GM12878 (cell line): ENCODE results near the gene LMO7. TPM values are rescaled to one million over a fixed set of nuclear protein-coding genes. Genes with fewer than 3 reads are reported as not detected.

Experiments used
- ATAC-seq: fragments of 200-7000 bp; cut with Tn5 transposase; 3 replicates; pipeline ENCODE4 v1.9.1; 2020; ENCODE audit warnings: mild to moderate bottlenecking, moderate library complexity
- BruUV-seq: library from RNA; stranded (reverse); fragments of 400-500 nt; replicated peaks from 2 replicates; lab custom pipeline; 2021; lab: Mats Ljungman, UMichigan
- CTCF ChIA-PET: fragments of 300-600 bp; sonication (Branson Sonifier 250); formaldehyde crosslinking; extraction: SDS; loops from one replicate; lab custom pipeline; 2021; ENCODE audit warnings: inconsistent platforms; lab: Yijun Ruan, JAX
- POLR2A ChIA-PET: fragments of 350-600 bp; formaldehyde crosslinking; extraction: SDS; loops from one replicate; lab custom pipeline; 2021; ENCODE audit warnings: inconsistent platforms; lab: Charles Lee
- RAD21 ChIA-PET: fragments of 300-600 bp; sonication (Branson Sonifier 250); formaldehyde crosslinking; loops from one replicate; lab custom pipeline; 2023; ENCODE audit warnings: antibody characterized with exemption; ENCODE audit not compliant: unreplicated experiment; lab: Charles Lee
- SMC1A ChIA-PET: fragments of 300-600 bp; sonication (Branson Sonifier 250); formaldehyde crosslinking; loops from one replicate; lab custom pipeline; 2023; ENCODE audit not compliant: unreplicated experiment, uncharacterized antibody; lab: Charles Lee
- DNase-seq: peaks from one replicate; pipeline ENCODE4 v3.0.0-alpha.2; 2011; ENCODE audit warnings: low read depth, low spot score
- FAIRE-seq: peaks from 3 replicates; lab custom pipeline; 2011; peaks lifted over from hg19 to GRCh38; lab: Jason Lieb, UNC
- H2AFZ ChIP-seq: 2 replicates; pipeline ENCODE4 v1.6.0; 2011; ENCODE audit warnings: low read depth, low read length, control low read depth; ENCODE audit not compliant: control insufficient read depth
- H3K27ac ChIP-seq: 2 replicates; pipeline ENCODE4 v1.5.1; 2011; ENCODE audit warnings: control low read depth; ENCODE audit not compliant: control insufficient read depth, insufficient read depth
- H3K27me3 ChIP-seq, 2 experiments: replicated peaks in 1 of 2; 2 replicates each; pipeline versions ENCODE4 v1.6.0 to v1.6.1; 2011; ENCODE audit warnings: low read length in 1 of 2; ENCODE audit not compliant: control insufficient read depth in 2 of 2, insufficient read depth in 2 of 2
- H3K36me3 ChIP-seq, 2 experiments: 2 replicates each; pipeline ENCODE4 v1.5.1; 2011; ENCODE audit warnings: low read length in 1 of 2; ENCODE audit not compliant: control insufficient read depth in 2 of 2, insufficient read depth in 2 of 2
- H3K4me1 ChIP-seq: 2 replicates; pipeline ENCODE4 v1.6.1; 2011; ENCODE audit warnings: mild to moderate bottlenecking, low read length, moderate library complexity, mixed read lengths; ENCODE audit not compliant: control insufficient read depth, insufficient read depth
- H3K4me2 ChIP-seq: 2 replicates; pipeline ENCODE4 v1.6.0; 2011; ENCODE audit warnings: control low read depth; ENCODE audit not compliant: control insufficient read depth, insufficient read depth
- H3K4me3 ChIP-seq: fragments of 200-600 bp; sonication (generic); 2 replicates; pipeline ENCODE4 v1.5.1; 2016
- H3K79me2 ChIP-seq: 2 replicates; pipeline ENCODE4 v1.6.0; 2011; ENCODE audit warnings: low read length; ENCODE audit not compliant: control insufficient read depth, insufficient read depth
- H3K9ac ChIP-seq: 2 replicates; pipeline ENCODE4 v1.8.0; 2011; ENCODE audit warnings: low read length, control low read depth, mixed read lengths; ENCODE audit not compliant: control insufficient read depth, insufficient read depth
- H3K9me3 ChIP-seq: replicated peaks from 3 replicates; pipeline ENCODE4 v1.5.1; 2011; ENCODE audit warnings: mild to moderate bottlenecking, low read length; ENCODE audit not compliant: control insufficient read depth, insufficient read depth
- H4K20me1 ChIP-seq: 2 replicates; pipeline ENCODE4 v1.6.0; 2011; ENCODE audit not compliant: control insufficient read depth, insufficient read depth
- BRCA1 ChIP-seq: IDR thresholded peaks from 2 replicates; pipeline ENCODE4 v1.6.1; 2011; ENCODE audit warnings: low read depth, low read length, improper control_type of control experiment
- CBFB ChIP-seq: IDR thresholded peaks from 2 replicates; pipeline ENCODE4 v1.6.1; 2016; ENCODE audit warnings: antibody characterized with exemption, low read depth
- CHD1 ChIP-seq: IDR thresholded peaks from 2 replicates; pipeline ENCODE4 v1.6.1; 2012; ENCODE audit warnings: low read depth, low read length, improper control_type of control experiment
- NFYB ChIP-seq: IDR thresholded peaks from 2 replicates; pipeline ENCODE4 v1.6.1; 2011; ENCODE audit warnings: low read depth, mild to moderate bottlenecking, low read length, improper control_type of control experiment, moderate library complexity; ENCODE audit not compliant: insufficient read depth
- NR2C1 ChIP-seq: fragments of 450-650 bp; IDR thresholded peaks from 2 replicates; pipeline ENCODE4 v1.6.1; 2017; ENCODE audit warnings: antibody characterized with exemption, mild to moderate bottlenecking, moderate library complexity
- NR2C2 ChIP-seq: IDR thresholded peaks from 2 replicates; pipeline ENCODE4 v1.6.1; 2011; ENCODE audit warnings: borderline replicate concordance, low read depth; ENCODE audit not compliant: control insufficient read depth, insufficient read length
- NR2F1 ChIP-seq: fragments of 450-650 bp; conservative IDR thresholded peaks from 2 replicates; pipeline ENCODE4 v1.6.1; 2017; ENCODE audit warnings: mild to moderate bottlenecking
- POLR2A ChIP-seq: IDR thresholded peaks from 2 replicates; pipeline ENCODE4 v1.6.1; 2011; ENCODE audit warnings: low read depth, mild to moderate bottlenecking, low read length
- SRF ChIP-seq, 2 experiments: IDR thresholded peaks; 2 replicates each; pipeline ENCODE4 v1.6.1; 2011; ENCODE audit warnings: low read depth in 2 of 2, low read length in 2 of 2, mild to moderate bottlenecking in 1 of 2, moderate library complexity in 1 of 2
- ZNF24 ChIP-seq: fragments of 450-650 bp; IDR thresholded peaks from 2 replicates; pipeline ENCODE4 v1.6.1; 2017; ENCODE audit warnings: antibody characterized with exemption, mild to moderate bottlenecking
- ZZZ3 ChIP-seq: IDR thresholded peaks from 2 replicates; pipeline ENCODE4 v1.6.1; 2011; ENCODE audit warnings: low read depth; ENCODE audit not compliant: control insufficient read depth, insufficient read length
- WGBS: methylation state at CpG from one replicate; pipeline ENCODE4 v1.1.6; 2016; ENCODE audit warnings: low lambda C conversion rate; ENCODE audit not compliant: insufficient replicate concordance, insufficient coverage; ENCODE audit errors: missing lambda C conversion rate; 5-methylcytosine and 5-hydroxymethylcytosine counted together
- in situ Hi-C: fragments of 300-500 bp; cut with MboI; formaldehyde crosslinking; loops from 9 replicates; pipeline ENCODE4 v1.14.3; 2018; ENCODE audit warnings: mixed read lengths
- intact Hi-C: fragments of 100-400 bp; cut with micrococcal nuclease; formaldehyde crosslinking; loops from one replicate; pipeline ENCODE4 v1.14.2; 2022; ENCODE audit not compliant: unreplicated experiment
- polyA plus RNA-seq, 11 experiments: library from polyadenylated mRNA; depleted of rRNA in 4 of 11; unstranded in 6 of 11; stranded (reverse) in 5 of 11; fragments of >200 nt; fragmentation: Nextera tagmentation in 4 of 11; fragmentation: Illumina TruSeq in 1 of 11; extraction: Ambion mirVana in 4 of 11; extraction: Trizol in 1 of 11; gene quantifications; 1 replicate in 1 of 11; 2 replicates in 10 of 11; pipeline versions ENCODE4 v1.2.1 to v1.2.3, GENCODE V29; 2011 to 2016; ENCODE audit warnings: inconsistent platforms in 2 of 11, missing spikeins in 2 of 11, low read depth in 1 of 11
- total RNA-seq, 4 experiments: library from RNA; depleted of rRNA in 3 of 4; stranded (reverse); fragments of >200 nt in 3 of 4; fragmentation: Illumina TruSeq in 1 of 4; extraction: Trizol in 1 of 4; gene quantifications; 2 replicates each; pipeline versions ENCODE4 v1.2.1 to v1.2.3, GENCODE V29; 2013 to 2021
- TF ChIP-seq, protein P1 (sequence below): fragments of 450-650 bp; IDR thresholded peaks from 2 replicates; pipeline ENCODE4 v1.6.1; 2017; ENCODE audit warnings: low read depth, mild to moderate bottlenecking, moderate library complexity
- TF ChIP-seq, protein P2 (sequence below), 3 experiments: IDR thresholded peaks in 2 of 3; conservative IDR thresholded peaks in 1 of 3; 2 replicates each; pipeline ENCODE4 v1.5.1; 2011; ENCODE audit warnings: low read depth in 3 of 3, low read length in 3 of 3, mild to moderate bottlenecking in 3 of 3, control low read depth in 2 of 3, moderate library complexity in 2 of 3, inconsistent platforms in 1 of 3, mixed read lengths in 1 of 3; ENCODE audit not compliant: control insufficient read depth in 2 of 3, insufficient read depth in 1 of 3; ENCODE audit errors: extremely low read depth in 1 of 3
- TF ChIP-seq, protein P3 (sequence below): fragments of 450-650 bp; IDR thresholded peaks from 2 replicates; pipeline ENCODE4 v1.6.1; 2017; ENCODE audit warnings: mild to moderate bottlenecking, moderate library complexity
- TF ChIP-seq, protein P4 (sequence below): IDR thresholded peaks from 2 replicates; pipeline ENCODE4 v1.6.1; 2012; ENCODE audit warnings: low read depth, low read length, improper control_type of control experiment

LMO7 gene
- total and polyA plus RNA-seq, 10 of the 15 experiments (the other 5 are each of a cell fraction or from before 2014, with no cell fraction given): 8.5 to 67.8 (median 36.8) TPM

DNA sequence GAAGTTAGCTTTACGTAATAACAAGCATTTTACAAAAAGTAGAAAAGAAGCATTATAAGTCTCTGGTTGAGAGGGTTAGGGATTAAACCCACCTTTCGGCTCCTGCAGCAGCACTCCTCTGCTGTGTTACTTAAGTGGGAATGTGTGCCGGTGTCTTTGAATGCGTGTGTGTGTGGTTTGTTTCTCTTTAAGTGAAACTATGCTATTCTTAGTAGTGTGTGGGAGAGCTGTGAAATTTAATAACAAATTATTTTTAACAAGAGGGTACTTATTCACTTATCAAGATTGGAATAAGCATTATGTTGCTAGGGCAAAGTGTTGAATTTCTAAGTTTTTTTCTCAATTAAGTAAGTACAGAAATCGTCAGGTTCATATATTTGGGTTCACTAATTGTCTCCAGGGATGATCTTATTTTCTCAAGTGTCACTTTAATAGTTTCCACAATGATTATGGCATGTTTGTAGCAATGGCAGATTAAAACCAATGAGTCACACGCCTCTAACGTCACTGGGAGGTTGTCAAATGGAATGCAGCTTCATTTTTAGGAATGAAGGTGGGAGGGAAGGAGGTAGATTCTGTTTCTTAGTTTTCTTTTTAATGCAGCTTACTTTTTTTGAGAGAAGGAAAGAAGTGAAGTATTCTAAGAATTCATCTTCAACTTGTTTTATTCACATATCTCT lies 151.3 kb downstream of the LMO7 start:
- Histone ChIP-seq H3K27ac (no peak overlapping the region), H4K20me1 (no peaks in the 10 kb centered on the region), H3K4me2 (no peak overlapping the region), H3K9me3 (peaks cover 2% of the 10 kb centered on the region; the same call in 2 of the 3 replicates), H3K79me2 (no peaks in the 10 kb centered on the region), H3K4me1 (no peaks in the 10 kb centered on the region), H3K36me3 (no peaks in the 10 kb centered on the region), H3K27me3 (no peaks in the 10 kb centered on the region), H3K9ac (no peak overlapping the region), H2AFZ (no peak overlapping the region), H3K4me3 (no peak overlapping the region)
- ChIA-PET POLR2A (interaction anchor here (0.7 to 1.4 kb wide), 2 partner anchors 26 to 651 kb away, joined by 4 read pairs; no protein-coding TSS in a partner anchor), CTCF (interaction anchor here (1.3 to 1.4 kb wide), 2 partner anchors 26 to 83 kb away, joined by 3 to 4 read pairs; no protein-coding TSS in a partner anchor), RAD21 (interaction anchor here (0.8 to 3.4 kb wide), 4 partner anchors 9 to 27 kb away, joined by 3 to 14 read pairs (median 4); no protein-coding TSS in a partner anchor), SMC1A (interaction anchor here (1.4 to 1.6 kb wide), 3 partner anchors 19 to 89 kb away, joined by 4 to 6 read pairs (median 5); no protein-coding TSS in a partner anchor)
- no peak for FAIRE-seq
- no peak for ATAC-seq
- WGBS: 97% methylated on average over 7 of the region's 7 CpGs
- no TSS peak for BruUV-seq
- DNase-seq: no peak
- intact Hi-C loops (no loop called here), in situ Hi-C loops (no loop called here)
- TF ChIP-seq, protein P1, sequence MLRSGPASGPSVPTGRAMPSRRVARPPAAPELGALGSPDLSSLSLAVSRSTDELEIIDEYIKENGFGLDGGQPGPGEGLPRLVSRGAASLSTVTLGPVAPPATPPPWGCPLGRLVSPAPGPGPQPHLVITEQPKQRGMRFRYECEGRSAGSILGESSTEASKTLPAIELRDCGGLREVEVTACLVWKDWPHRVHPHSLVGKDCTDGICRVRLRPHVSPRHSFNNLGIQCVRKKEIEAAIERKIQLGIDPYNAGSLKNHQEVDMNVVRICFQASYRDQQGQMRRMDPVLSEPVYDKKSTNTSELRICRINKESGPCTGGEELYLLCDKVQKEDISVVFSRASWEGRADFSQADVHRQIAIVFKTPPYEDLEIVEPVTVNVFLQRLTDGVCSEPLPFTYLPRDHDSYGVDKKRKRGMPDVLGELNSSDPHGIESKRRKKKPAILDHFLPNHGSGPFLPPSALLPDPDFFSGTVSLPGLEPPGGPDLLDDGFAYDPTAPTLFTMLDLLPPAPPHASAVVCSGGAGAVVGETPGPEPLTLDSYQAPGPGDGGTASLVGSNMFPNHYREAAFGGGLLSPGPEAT: 0 out of 2 replicates have a peak, but pooled peaks have one; percentile 12
- TF ChIP-seq ZZZ3: no peak
- TF ChIP-seq POLR2A: no peak
- TF ChIP-seq NR2C2: no peak
- TF ChIP-seq, protein P2, sequence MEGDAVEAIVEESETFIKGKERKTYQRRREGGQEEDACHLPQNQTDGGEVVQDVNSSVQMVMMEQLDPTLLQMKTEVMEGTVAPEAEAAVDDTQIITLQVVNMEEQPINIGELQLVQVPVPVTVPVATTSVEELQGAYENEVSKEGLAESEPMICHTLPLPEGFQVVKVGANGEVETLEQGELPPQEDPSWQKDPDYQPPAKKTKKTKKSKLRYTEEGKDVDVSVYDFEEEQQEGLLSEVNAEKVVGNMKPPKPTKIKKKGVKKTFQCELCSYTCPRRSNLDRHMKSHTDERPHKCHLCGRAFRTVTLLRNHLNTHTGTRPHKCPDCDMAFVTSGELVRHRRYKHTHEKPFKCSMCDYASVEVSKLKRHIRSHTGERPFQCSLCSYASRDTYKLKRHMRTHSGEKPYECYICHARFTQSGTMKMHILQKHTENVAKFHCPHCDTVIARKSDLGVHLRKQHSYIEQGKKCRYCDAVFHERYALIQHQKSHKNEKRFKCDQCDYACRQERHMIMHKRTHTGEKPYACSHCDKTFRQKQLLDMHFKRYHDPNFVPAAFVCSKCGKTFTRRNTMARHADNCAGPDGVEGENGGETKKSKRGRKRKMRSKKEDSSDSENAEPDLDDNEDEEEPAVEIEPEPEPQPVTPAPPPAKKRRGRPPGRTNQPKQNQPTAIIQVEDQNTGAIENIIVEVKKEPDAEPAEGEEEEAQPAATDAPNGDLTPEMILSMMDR (IDR thresholded peaks at IDR 0.05 in 2 of 3, conservative IDR thresholded peaks at IDR 0.05 in 1 of 3; ENCODE audit: control insufficient read depth in 2 of 3, extremely low read depth in 1 of 3, insufficient read depth in 1 of 3, low read depth in 3 of 3, low read length in 3 of 3): no peak
- no peak for TF ChIP-seq ZNF24
- TF ChIP-seq, protein P3, sequence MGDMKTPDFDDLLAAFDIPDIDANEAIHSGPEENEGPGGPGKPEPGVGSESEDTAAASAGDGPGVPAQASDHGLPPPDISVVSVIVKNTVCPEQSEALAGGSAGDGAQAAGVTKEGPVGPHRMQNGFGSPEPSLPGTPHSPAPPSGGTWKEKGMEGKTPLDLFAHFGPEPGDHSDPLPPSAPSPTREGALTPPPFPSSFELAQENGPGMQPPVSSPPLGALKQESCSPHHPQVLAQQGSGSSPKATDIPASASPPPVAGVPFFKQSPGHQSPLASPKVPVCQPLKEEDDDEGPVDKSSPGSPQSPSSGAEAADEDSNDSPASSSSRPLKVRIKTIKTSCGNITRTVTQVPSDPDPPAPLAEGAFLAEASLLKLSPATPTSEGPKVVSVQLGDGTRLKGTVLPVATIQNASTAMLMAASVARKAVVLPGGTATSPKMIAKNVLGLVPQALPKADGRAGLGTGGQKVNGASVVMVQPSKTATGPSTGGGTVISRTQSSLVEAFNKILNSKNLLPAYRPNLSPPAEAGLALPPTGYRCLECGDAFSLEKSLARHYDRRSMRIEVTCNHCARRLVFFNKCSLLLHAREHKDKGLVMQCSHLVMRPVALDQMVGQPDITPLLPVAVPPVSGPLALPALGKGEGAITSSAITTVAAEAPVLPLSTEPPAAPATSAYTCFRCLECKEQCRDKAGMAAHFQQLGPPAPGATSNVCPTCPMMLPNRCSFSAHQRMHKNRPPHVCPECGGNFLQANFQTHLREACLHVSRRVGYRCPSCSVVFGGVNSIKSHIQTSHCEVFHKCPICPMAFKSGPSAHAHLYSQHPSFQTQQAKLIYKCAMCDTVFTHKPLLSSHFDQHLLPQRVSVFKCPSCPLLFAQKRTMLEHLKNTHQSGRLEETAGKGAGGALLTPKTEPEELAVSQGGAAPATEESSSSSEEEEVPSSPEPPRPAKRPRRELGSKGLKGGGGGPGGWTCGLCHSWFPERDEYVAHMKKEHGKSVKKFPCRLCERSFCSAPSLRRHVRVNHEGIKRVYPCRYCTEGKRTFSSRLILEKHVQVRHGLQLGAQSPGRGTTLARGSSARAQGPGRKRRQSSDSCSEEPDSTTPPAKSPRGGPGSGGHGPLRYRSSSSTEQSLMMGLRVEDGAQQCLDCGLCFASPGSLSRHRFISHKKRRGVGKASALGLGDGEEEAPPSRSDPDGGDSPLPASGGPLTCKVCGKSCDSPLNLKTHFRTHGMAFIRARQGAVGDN: no peak
- TF ChIP-seq NR2F1: no peak
- no peak for TF ChIP-seq SRF (IDR thresholded peaks at IDR 0.05; ENCODE audit: low read depth in 2 of 2, low read length in 2 of 2)
- no peak for TF ChIP-seq CBFB
- no peak for TF ChIP-seq CHD1
- no peak for TF ChIP-seq NR2C1
- no peak for TF ChIP-seq BRCA1
- no peak for TF ChIP-seq NFYB
- TF ChIP-seq, protein P4, sequence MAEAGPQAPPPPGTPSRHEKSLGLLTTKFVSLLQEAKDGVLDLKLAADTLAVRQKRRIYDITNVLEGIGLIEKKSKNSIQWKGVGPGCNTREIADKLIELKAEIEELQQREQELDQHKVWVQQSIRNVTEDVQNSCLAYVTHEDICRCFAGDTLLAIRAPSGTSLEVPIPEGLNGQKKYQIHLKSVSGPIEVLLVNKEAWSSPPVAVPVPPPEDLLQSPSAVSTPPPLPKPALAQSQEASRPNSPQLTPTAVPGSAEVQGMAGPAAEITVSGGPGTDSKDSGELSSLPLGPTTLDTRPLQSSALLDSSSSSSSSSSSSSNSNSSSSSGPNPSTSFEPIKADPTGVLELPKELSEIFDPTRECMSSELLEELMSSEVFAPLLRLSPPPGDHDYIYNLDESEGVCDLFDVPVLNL: no peak
